SW480 (cell line): ENCODE data around the gene PEX5L.
A peak's percentile ranks its signal among the peaks of the same experiment; 100 is the strongest.

ENCODE experiments used
- DNase-seq: peaks from one replicate; pipeline ENCODE4 v3.0.0-alpha.2; 2016; ENCODE audit warnings: low spot score

The PEX5L gene

GRCh38 chr3:179769411-179770247, 267.1 kb downstream of the PEX5L start:
- no peak for DNase-seq

DNA sequence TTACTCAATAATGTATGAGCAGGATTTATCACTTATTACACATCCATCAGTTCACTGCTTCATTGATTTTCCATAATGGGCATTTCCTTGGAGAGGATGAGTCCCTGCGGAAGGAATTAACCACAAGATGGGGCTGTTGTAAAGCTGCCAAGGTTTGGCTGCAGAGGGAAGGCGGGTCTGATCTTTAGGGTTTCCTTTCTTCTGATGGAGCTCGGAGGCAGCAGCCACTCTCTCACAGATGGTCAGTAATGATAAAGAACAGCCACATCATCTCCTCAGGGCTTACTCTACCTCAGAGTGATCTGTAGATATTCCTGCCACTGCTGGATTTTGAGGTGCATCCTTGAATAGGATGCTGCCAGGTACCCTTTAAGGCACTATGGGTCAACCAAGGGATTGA, 268.7 kb downstream of the PEX5L start:
- DNase-seq: peak; percentile 20

DNA sequence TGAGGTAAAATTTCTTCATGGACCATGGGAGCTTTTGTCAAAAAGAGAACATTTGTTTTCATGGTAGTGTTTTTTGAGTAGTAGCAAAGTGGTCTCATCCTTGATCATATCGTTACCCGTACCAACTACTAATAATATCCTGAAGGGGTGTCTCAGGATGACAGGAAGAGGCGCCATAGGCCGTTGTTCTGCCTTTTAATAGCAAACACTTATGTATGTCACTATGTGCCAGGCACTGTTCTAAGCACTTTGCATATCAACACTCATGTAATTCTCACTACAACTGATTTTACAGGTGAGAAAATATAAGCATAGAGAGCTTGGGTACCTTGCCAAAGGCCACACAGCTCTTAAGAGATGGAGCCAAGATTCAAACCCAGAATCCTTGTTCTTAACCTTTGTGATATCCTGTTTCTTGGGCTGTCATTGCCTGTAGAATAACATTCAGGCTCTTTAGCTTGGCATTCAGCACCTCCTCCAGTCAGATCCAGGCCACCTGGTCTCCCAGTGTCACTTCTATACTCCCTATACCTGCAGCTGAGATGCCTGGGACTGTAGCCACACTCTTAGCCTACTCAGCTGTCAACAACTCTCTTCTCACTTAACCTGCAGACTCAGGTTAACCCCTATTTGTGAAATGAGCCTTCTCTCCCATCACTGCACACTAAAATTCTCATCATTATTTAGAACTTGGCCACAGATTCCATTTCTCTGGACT, 270.2 kb downstream of the PEX5L start:
- DNase-seq: no peak

- no peak for DNase-seq
Measured at GRCh38 chr3:179765396-179765795, 271.3 kb downstream of the PEX5L start.

- DNase-seq: peak; percentile 11
Measured at GRCh38 chr3:179760944-179761343, 275.8 kb downstream of the PEX5L start.

DNA sequence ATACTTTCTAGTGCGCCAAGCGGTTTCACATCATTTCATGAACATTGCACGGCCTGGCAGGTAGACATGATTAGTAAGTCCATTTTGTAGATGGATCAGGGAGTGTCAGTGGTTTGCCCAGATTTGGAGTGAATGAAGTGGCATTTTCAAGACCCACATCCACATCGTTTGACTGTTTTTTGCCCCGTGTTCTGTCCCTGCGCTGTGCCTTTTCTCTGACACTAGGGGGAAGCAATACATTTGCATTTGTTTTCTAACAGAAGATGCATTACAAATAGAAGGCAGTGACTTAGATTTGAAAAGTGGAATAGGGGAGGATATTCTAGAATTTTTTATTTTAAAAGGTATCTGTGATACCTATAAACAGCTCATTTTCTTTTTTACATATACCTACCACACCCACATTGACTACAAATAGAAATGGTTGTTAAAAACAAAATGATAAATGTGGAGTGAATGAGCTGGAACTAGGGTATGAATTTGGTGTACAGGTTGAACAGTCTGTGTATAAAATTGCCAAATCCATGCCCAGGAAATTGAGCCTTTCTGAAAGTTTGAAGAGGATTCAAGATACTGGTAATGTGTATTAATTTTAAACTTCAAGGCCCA, 285.9 kb downstream of the PEX5L start:
- DNase-seq: peak; percentile 28

- DNase-seq: no peak
Measured at GRCh38 chr3:179745716-179746115, 291.0 kb downstream of the PEX5L start.

- DNase-seq: no peak
Measured at GRCh38 chr3:179745079-179745478, 291.7 kb downstream of the PEX5L start.
